ENCODE data around the gene PDLIM3.
"Not testable (repeated sequence)": the region's sequence is repeated elsewhere in the genome, so short reads cannot be mapped to it uniquely, and the experiment has no call there.

Gene PDLIM3

GRCh38 chr4:185554365-185555126 is 19.2 kb upstream of the PDLIM3 start:
- DNase-seq (ENCODE audit: low read depth in 2 of 2) = no peak

- DNase-seq (ENCODE audit: low read depth in 2 of 2) = no peak
Measured at GRCh38 chr4:185552254-185552653, 16.9 kb upstream of the PDLIM3 start.

- no peak for DNase-seq (ENCODE audit: low read depth in 2 of 2)
Measured at GRCh38 chr4:185550933-185551332, 15.6 kb upstream of the PDLIM3 start.

GRCh38 chr4:185549095-185549639 is 13.9 kb upstream of the PDLIM3 start:
- no peak for DNase-seq (ENCODE audit: low read depth in 2 of 2)

GRCh38 chr4:185548587-185548986 is 13.3 kb upstream of the PDLIM3 start:
- no peak for DNase-seq (ENCODE audit: low read depth in 2 of 2)

- DNase-seq (ENCODE audit: low read depth in 2 of 2) = no peak
Measured at GRCh38 chr4:185546335-185546734, 11.0 kb upstream of the PDLIM3 start.

GRCh38 chr4:185542626-185543315 is 7.5 kb upstream of the PDLIM3 start:
- no peak for DNase-seq (ENCODE audit: low read depth in 2 of 2)

GRCh38 chr4:185541251-185541727 is 6.0 kb upstream of the PDLIM3 start:
- no peak for DNase-seq (ENCODE audit: low read depth in 2 of 2)

- DNase-seq (ENCODE audit: low read depth in 2 of 2) = no peak
Measured at GRCh38 chr4:185540487-185541120, 5.3 kb upstream of the PDLIM3 start.

- DNase-seq (ENCODE audit: low read depth in 2 of 2) = no peak
Measured at GRCh38 chr4:185540040-185540439, 4.7 kb upstream of the PDLIM3 start.

GRCh38 chr4:185538806-185539205 is 3.5 kb upstream of the PDLIM3 start:
- DNase-seq (ENCODE audit: low read depth in 2 of 2) = no peak

GRCh38 chr4:185536411-185536709 is 1.1 kb upstream of the PDLIM3 start:
- DNase-seq (ENCODE audit: low read depth in 2 of 2) = no peak

- no peak for DNase-seq (ENCODE audit: low read depth in 2 of 2)
Measured at GRCh38 chr4:185535612-185536410, 504 bp upstream of the PDLIM3 start.

- DNase-seq (ENCODE audit: low read depth in 2 of 2) = no peak
Measured at GRCh38 chr4:185534511-185534865, 819 bp downstream of the PDLIM3 start.

- no peak for DNase-seq (ENCODE audit: low read depth in 2 of 2)
Measured at GRCh38 chr4:185532795-185533324, 2.4 kb downstream of the PDLIM3 start.

- no peak for DNase-seq (ENCODE audit: low read depth in 2 of 2)
Measured at GRCh38 chr4:185532293-185532692, 3.0 kb downstream of the PDLIM3 start.

- DNase-seq (ENCODE audit: low read depth in 2 of 2) = not testable (repeated sequence)
Measured at GRCh38 chr4:185531654-185532053, 3.7 kb downstream of the PDLIM3 start.

GRCh38 chr4:185529413-185529812 is 5.9 kb downstream of the PDLIM3 start:
- DNase-seq (ENCODE audit: low read depth in 2 of 2) = no peak

- DNase-seq (ENCODE audit: low read depth in 2 of 2) = no peak
Measured at GRCh38 chr4:185524888-185525863, 10.1 kb downstream of the PDLIM3 start.

GRCh38 chr4:185523862-185524261 is 11.4 kb downstream of the PDLIM3 start:
- no peak for DNase-seq (ENCODE audit: low read depth in 2 of 2)

All from stimulated activated CD4-positive, alpha-beta T cell treated with anti-CD3 and anti-CD28 coated beads, Interleukin-4, amount 100 ng/mL, for 48 hours (primary cell).